SK-N-SH treated with all-trans-retinoic acid at 6 μM for 48 hours (cell line): ENCODE data around the gene PRKCQ.

ENCODE experiments used
- ATAC-seq: fragments of 200-7000 bp; cut with Tn5 transposase; 3 replicates; pipeline ENCODE4 v1.9.1; 2020; ENCODE audit warnings: mild to moderate bottlenecking, moderate library complexity
- ARNTL ChIP-seq: fragments of 450-650 bp; formaldehyde crosslinking; IDR thresholded peaks from 2 replicates; pipeline ENCODE4 v1.5.0; 2020; ENCODE audit warnings: low read depth, mild to moderate bottlenecking, moderate library complexity, borderline replicate concordance
- BACH2 ChIP-seq: fragments of 250-450 bp; sonication (Bioruptor Pico); IDR thresholded peaks from 2 replicates; pipeline ENCODE4 v1.9.0; 2021; ENCODE audit warnings: mild to moderate bottlenecking, borderline replicate concordance
- CSDC2 ChIP-seq: fragments of 250-450 bp; sonication (Bioruptor Pico); IDR thresholded peaks from 2 replicates; pipeline ENCODE4 v1.5.0; 2020; ENCODE audit warnings: mild to moderate bottlenecking, moderate library complexity
- CSRNP3 ChIP-seq: fragments of 250-450 bp; sonication (Bioruptor Pico); IDR thresholded peaks from 2 replicates; pipeline ENCODE4 v1.5.1; 2021; ENCODE audit warnings: mild to moderate bottlenecking, moderate library complexity
- ESRRG ChIP-seq: fragments of 250-450 bp; sonication (Bioruptor Pico); IDR thresholded peaks from 2 replicates; pipeline ENCODE4 v1.6.1; 2021; ENCODE audit warnings: mild to moderate bottlenecking
- GLIS3 ChIP-seq: fragments of 250-450 bp; sonication (Bioruptor Pico); IDR thresholded peaks from 2 replicates; pipeline ENCODE4 v1.5.0; 2020; ENCODE audit warnings: mild to moderate bottlenecking, moderate library complexity
- ISL1 ChIP-seq: fragments of 250-450 bp; sonication (Bioruptor Pico); IDR thresholded peaks from 2 replicates; pipeline ENCODE4 v2.1.2; 2022; ENCODE audit warnings: mild to moderate bottlenecking, moderate library complexity
- OSR1 ChIP-seq: fragments of 250-450 bp; sonication (Bioruptor Pico); IDR thresholded peaks from 2 replicates; pipeline ENCODE4 v1.8.0; 2022; ENCODE audit warnings: moderate library complexity, mild to moderate bottlenecking, inconsistent platforms
- PATZ1 ChIP-seq: fragments of 250-450 bp; sonication (Bioruptor Pico); IDR thresholded peaks from 2 replicates; pipeline ENCODE4 v1.8.0; 2020; ENCODE audit warnings: mild to moderate bottlenecking, moderate library complexity, borderline replicate concordance
- POU6F1 ChIP-seq: fragments of 250-450 bp; sonication (Bioruptor Pico); IDR thresholded peaks from 2 replicates; pipeline ENCODE4 v1.8.0; 2021; ENCODE audit warnings: low read depth, mild to moderate bottlenecking, moderate library complexity, borderline replicate concordance
- PPARA ChIP-seq: fragments of 250-450 bp; sonication (Bioruptor Pico); IDR thresholded peaks from 2 replicates; pipeline ENCODE4 v1.5.0; 2020; ENCODE audit warnings: mild to moderate bottlenecking, borderline replicate concordance
- RARB ChIP-seq: fragments of 250-450 bp; sonication (Bioruptor Pico); IDR thresholded peaks from 2 replicates; pipeline ENCODE4 v1.8.0; 2021; ENCODE audit warnings: mild to moderate bottlenecking, moderate library complexity
- SNAI2 ChIP-seq: fragments of 250-450 bp; sonication (Bioruptor Pico); IDR thresholded peaks from 2 replicates; pipeline ENCODE4 v1.5.0; 2020; ENCODE audit warnings: mild to moderate bottlenecking, moderate library complexity
- TCF4 ChIP-seq: fragments of 250-450 bp; sonication (Bioruptor Pico); IDR thresholded peaks from 2 replicates; pipeline ENCODE4 v1.8.0; 2021; ENCODE audit warnings: mild to moderate bottlenecking, moderate library complexity, borderline replicate concordance
- TOX ChIP-seq: fragments of 250-450 bp; sonication (Bioruptor Pico); IDR thresholded peaks from 2 replicates; pipeline ENCODE4 v1.8.0; 2021; ENCODE audit warnings: mild to moderate bottlenecking, moderate library complexity, borderline replicate concordance
- TSHZ2 ChIP-seq: fragments of 250-450 bp; sonication (Bioruptor Pico); IDR thresholded peaks from 2 replicates; pipeline ENCODE4 v1.5.0; 2020; ENCODE audit warnings: mild to moderate bottlenecking, moderate library complexity
- ZC3H10 ChIP-seq: fragments of 250-450 bp; sonication (Bioruptor Pico); IDR thresholded peaks from 2 replicates; pipeline ENCODE4 v1.5.1; 2021; ENCODE audit warnings: mild to moderate bottlenecking, moderate library complexity
- ZFP3 ChIP-seq: fragments of 250-450 bp; sonication (Bioruptor Pico); IDR thresholded peaks from 2 replicates; pipeline ENCODE4 v1.5.0; 2020; ENCODE audit warnings: mild to moderate bottlenecking, moderate library complexity
- ZFP30 ChIP-seq: fragments of 450-650 bp; formaldehyde crosslinking; IDR thresholded peaks from 2 replicates; pipeline ENCODE4 v1.5.0; 2022; ENCODE audit warnings: mild to moderate bottlenecking, moderate library complexity
- ZNF565 ChIP-seq: fragments of 450-650 bp; formaldehyde crosslinking; conservative IDR thresholded peaks from 2 replicates; pipeline ENCODE4 v1.5.0; 2020; ENCODE audit warnings: low read depth, mild to moderate bottlenecking, moderate library complexity
- ZNF70 ChIP-seq: fragments of 450-650 bp; formaldehyde crosslinking; IDR thresholded peaks from 2 replicates; pipeline ENCODE4 v1.5.0; 2020; ENCODE audit warnings: mild to moderate bottlenecking, moderate library complexity
- ZNF8 ChIP-seq: fragments of 450-650 bp; formaldehyde crosslinking; IDR thresholded peaks from 2 replicates; pipeline ENCODE4 v1.5.0; 2020; ENCODE audit warnings: mild to moderate bottlenecking, moderate library complexity

Gene PRKCQ

GRCh38 chr10:6602026-6602699 lies 22.1 kb upstream of the PRKCQ start:
- no peak for ATAC-seq
- TF ChIP-seq ZNF8 (CRISPR knock-in tag): no peak
- TF ChIP-seq TOX (CRISPR knock-in tag): no peak

- TF ChIP-seq TSHZ2 (CRISPR knock-in tag) (no peak), ZFP3 (CRISPR knock-in tag) (no peak), SNAI2 (no peak), CSDC2 (no peak), ESRRG (CRISPR knock-in tag) (no peak), TCF4 (CRISPR knock-in tag) (no peak), BACH2 (no peak)
- TF ChIP-seq, all 23 proteins: peak for 0
Observed at GRCh38 chr10:6601246-6601805, 21.2 kb upstream of the PRKCQ start.

GRCh38 chr10:6600224-6600987 lies 20.3 kb upstream of the PRKCQ start:
- no peak for ATAC-seq

More at GRCh38 chr10:6601246-6601805, 21.2 kb upstream of the PRKCQ start:
- ATAC-seq: no peak

More at GRCh38 chr10:6600224-6600987, 20.3 kb upstream of the PRKCQ start:
- TF ChIP-seq PPARA (CRISPR knock-in tag) (no peak), CSDC2 (no peak), RARB (CRISPR knock-in tag) (no peak), BACH2 (no peak), CSRNP3 (CRISPR knock-in tag) (no peak), POU6F1 (no peak), ZFP30 (CRISPR knock-in tag) (no peak), ZC3H10 (no peak), PATZ1 (CRISPR knock-in tag) (no peak), SNAI2 (no peak), ARNTL (CRISPR knock-in tag) (no peak), OSR1 (CRISPR knock-in tag) (no peak), ZNF565 (CRISPR knock-in tag) (no peak), ESRRG (CRISPR knock-in tag) (no peak), ISL1 (CRISPR knock-in tag) (no peak), ZNF70 (CRISPR knock-in tag) (no peak), GLIS3 (CRISPR knock-in tag) (no peak), TOX (CRISPR knock-in tag) (no peak), ZNF8 (CRISPR knock-in tag) (no peak)
- TF ChIP-seq, all 23 proteins: peak for 0
